Measurements from ENCODE around the gene IKZF5.

Gene IKZF5

DNA sequence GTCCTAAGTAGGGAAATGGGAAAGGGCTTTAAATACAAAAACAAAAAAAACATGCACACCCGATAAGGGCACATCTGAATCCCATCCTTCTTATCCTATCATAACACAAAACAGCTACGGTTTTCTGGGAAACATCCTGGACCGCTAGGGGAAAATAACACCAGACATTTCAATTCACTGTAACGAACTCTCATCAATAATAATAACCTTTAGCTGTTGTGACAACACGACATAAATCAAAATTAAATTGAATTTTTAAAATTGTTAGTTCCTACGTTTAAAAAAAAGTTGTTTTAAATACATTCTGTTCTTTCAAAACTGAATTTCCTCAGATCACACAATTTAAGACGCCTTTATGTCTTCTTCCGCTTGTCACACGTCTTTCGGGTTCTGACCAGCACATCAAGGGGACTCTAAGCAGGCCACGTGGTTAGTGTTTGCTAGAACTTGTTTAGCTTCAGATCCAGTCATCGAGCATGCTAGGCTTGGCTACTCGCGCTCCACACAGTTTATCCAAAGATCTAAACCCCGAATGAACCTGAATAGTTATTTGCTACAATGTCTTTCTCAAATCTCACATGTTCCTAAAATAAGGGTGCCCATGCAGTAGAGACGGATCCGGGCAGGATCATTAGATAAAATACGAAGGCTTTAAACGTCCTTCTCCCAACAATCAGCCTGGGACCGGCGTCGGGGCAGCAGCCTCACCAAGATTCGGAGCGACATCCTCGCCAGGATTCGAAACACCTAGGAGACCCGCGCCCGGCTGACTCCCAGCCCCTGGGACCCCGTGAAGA, 839 bp downstream of the IKZF5 start:
- Histone ChIP-seq H3K79me2 (ENCODE audit: low read length) (peaks cover 58% of the 10 kb centered on the region), H3K9ac (ENCODE audit: low read length) (peak overlapping the region; percentile 93), H4K20me1 (ENCODE audit: insufficient read depth, low read length) (peaks cover 4% of the 10 kb centered on the region; the same call in 1 of the 2 replicates), H3K9me3 (replicated peaks; ENCODE audit: insufficient read depth, low read length) (no peaks in the 10 kb centered on the region), H3K9me2 (replicated peaks; ENCODE audit: insufficient read depth, low read length) (no peaks in the 10 kb centered on the region), H3K27me3 (replicated peaks; ENCODE audit: insufficient read depth, low read length) (no peaks in the 10 kb centered on the region), H3K4me2 (ENCODE audit: low read depth, low read length) (peak overlapping the region; percentile 92), H3K4me1 (ENCODE audit: low read length) (peaks cover 10% of the 10 kb centered on the region; the same call in 1 of the 2 replicates), H3K36me3 (replicated peaks; ENCODE audit: insufficient read depth, low read length) (no peaks in the 10 kb centered on the region), H2AFZ (ENCODE audit: low read length) (peak overlapping the region; percentile 96), H3K4me3 (ENCODE audit: low read length) (peak overlapping the region; percentile 86), H3K27ac (ENCODE audit: low read length) (peak overlapping the region; percentile 67; the same call in 1 of the 2 replicates), H3F3A (ENCODE audit: insufficient read depth, low read length) (no peaks in the 10 kb centered on the region)
- peak; percentile 64 for DNase-seq
- TF ChIP-seq, protein P1, sequence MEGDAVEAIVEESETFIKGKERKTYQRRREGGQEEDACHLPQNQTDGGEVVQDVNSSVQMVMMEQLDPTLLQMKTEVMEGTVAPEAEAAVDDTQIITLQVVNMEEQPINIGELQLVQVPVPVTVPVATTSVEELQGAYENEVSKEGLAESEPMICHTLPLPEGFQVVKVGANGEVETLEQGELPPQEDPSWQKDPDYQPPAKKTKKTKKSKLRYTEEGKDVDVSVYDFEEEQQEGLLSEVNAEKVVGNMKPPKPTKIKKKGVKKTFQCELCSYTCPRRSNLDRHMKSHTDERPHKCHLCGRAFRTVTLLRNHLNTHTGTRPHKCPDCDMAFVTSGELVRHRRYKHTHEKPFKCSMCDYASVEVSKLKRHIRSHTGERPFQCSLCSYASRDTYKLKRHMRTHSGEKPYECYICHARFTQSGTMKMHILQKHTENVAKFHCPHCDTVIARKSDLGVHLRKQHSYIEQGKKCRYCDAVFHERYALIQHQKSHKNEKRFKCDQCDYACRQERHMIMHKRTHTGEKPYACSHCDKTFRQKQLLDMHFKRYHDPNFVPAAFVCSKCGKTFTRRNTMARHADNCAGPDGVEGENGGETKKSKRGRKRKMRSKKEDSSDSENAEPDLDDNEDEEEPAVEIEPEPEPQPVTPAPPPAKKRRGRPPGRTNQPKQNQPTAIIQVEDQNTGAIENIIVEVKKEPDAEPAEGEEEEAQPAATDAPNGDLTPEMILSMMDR (IDR thresholded peaks at IDR 0.05; ENCODE audit: low read length), result no peak

DNA sequence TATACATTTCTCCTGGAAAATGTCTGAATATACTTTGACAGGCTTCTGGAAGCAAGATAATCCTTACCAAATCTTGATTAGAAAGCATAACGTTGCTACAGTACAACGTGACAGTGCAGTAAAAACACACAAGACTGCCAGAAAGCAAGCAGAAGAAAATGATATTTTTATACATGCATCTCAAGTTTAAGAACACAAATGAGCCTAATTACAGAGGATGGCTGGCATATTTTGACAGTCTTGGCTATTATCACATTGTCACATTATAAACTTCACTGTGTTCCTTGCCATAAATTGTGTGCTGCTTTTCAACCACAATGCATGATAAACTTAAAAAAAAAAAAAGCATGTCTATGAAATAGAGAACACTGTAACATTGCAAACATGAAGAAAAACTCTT, 4.3 kb downstream of the IKZF5 start:
- Histone ChIP-seq H3K36me3 (replicated peaks; ENCODE audit: insufficient read depth, low read length) (no peaks in the 10 kb centered on the region), H4K20me1 (ENCODE audit: insufficient read depth, low read length) (peaks cover 7% of the 10 kb centered on the region)
- DNase-seq, result no peak

DNA sequence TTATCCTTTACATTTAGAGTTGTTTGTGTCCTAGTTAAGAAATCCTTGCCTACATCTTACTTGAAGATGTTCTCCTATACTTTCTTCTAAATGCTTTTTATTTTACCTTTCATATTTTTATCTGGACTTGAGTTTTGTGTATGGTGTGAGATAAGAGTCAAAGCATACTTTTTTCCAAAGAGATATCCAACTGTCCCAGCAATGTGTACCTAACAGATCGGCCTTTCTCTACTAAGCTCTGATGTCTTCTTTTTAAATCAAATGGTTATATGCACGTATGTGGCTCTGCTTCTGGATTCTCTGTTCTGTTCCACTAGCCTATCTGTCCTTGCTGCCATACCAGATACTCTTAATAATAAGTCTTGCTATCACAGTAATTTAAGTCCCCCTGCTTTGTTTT, 7.2 kb downstream of the IKZF5 start:
- Histone ChIP-seq H4K20me1 (ENCODE audit: insufficient read depth, low read length) (peaks cover 27% of the 10 kb centered on the region), H3K9me2 (replicated peaks; ENCODE audit: insufficient read depth, low read length) (no peaks in the 10 kb centered on the region), H3K4me3 (ENCODE audit: low read length) (no peak overlapping the region), H3K36me3 (replicated peaks; ENCODE audit: insufficient read depth, low read length) (no peaks in the 10 kb centered on the region), H3K4me1 (ENCODE audit: low read length) (peaks cover 24% of the 10 kb centered on the region), H3K9me3 (replicated peaks; ENCODE audit: insufficient read depth, low read length) (no peaks in the 10 kb centered on the region), H3K4me2 (ENCODE audit: low read depth, low read length) (no peak overlapping the region), H3K27ac (ENCODE audit: low read length) (no peak overlapping the region), H2AFZ (ENCODE audit: low read length) (no peak overlapping the region), H3K9ac (ENCODE audit: low read length) (no peak overlapping the region), H3F3A (ENCODE audit: insufficient read depth, low read length) (peaks cover 15% of the 10 kb centered on the region; the same call in 1 of the 2 replicates), H3K79me2 (ENCODE audit: low read length) (peaks cover 80% of the 10 kb centered on the region), H3K27me3 (replicated peaks; ENCODE audit: insufficient read depth, low read length) (no peaks in the 10 kb centered on the region)
- DNase-seq, result no peak
- TF ChIP-seq, protein P1 (IDR thresholded peaks at IDR 0.05; ENCODE audit: low read length), result no peak
- TF ChIP-seq EZH2phosphoT487 (IDR thresholded peaks at IDR 0.05; ENCODE audit: low read length), result no peak
- no peak for TF ChIP-seq EZH2 (optimal IDR thresholded peaks at IDR 0.05; ENCODE audit: low read depth, low read length)

More for the DNA sequence above, 4.3 kb downstream of the IKZF5 start:
- Histone ChIP-seq H3K4me2 (ENCODE audit: low read depth, low read length) (no peak overlapping the region), H3K9me2 (replicated peaks; ENCODE audit: insufficient read depth, low read length) (no peaks in the 10 kb centered on the region), H3K4me1 (ENCODE audit: low read length) (peaks cover 13% of the 10 kb centered on the region; the same call in 1 of the 2 replicates), H2AFZ (ENCODE audit: low read length) (no peak overlapping the region), H3K27ac (ENCODE audit: low read length) (no peak overlapping the region), H3K9me3 (replicated peaks; ENCODE audit: insufficient read depth, low read length) (no peaks in the 10 kb centered on the region), H3K27me3 (replicated peaks; ENCODE audit: insufficient read depth, low read length) (no peaks in the 10 kb centered on the region), H3K4me3 (ENCODE audit: low read length) (no peak overlapping the region), H3K9ac (ENCODE audit: low read length) (no peak overlapping the region), H3F3A (ENCODE audit: insufficient read depth, low read length) (no peaks in the 10 kb centered on the region), H3K79me2 (ENCODE audit: low read length) (peaks cover 86% of the 10 kb centered on the region)
- TF ChIP-seq, protein P1 (IDR thresholded peaks at IDR 0.05; ENCODE audit: low read length), result no peak
- TF ChIP-seq EZH2 (optimal IDR thresholded peaks at IDR 0.05; ENCODE audit: low read depth, low read length), result no peak
- no peak for TF ChIP-seq EZH2phosphoT487 (IDR thresholded peaks at IDR 0.05; ENCODE audit: low read length)

Measured in MM.1S (cell line).